H9 (cell line): Measurements from ENCODE around the gene METTL26. TPM values are rescaled to one million over a fixed set of nuclear protein-coding genes. Genes with fewer than 3 reads are reported as not detected.

Source experiments
- DNase-seq: peaks from one replicate; pipeline ENCODE4 v3.0.0-alpha.2; 2017
- H2AFZ ChIP-seq: one replicate; pipeline ENCODE4 v1.6.1; 2013; ENCODE audit warnings: mild to moderate bottlenecking, low read length, control low read depth, moderate library complexity
- H2AK5ac ChIP-seq: 2 replicates; pipeline ENCODE4 v1.6.1; 2013; ENCODE audit warnings: low read length, control low read depth, mixed read lengths; ENCODE audit not compliant: insufficient read length
- H2BK120ac ChIP-seq: one replicate; pipeline ENCODE4 v1.6.1; 2013; ENCODE audit warnings: low read depth, mild to moderate bottlenecking, low read length, control low read depth, inconsistent platforms; ENCODE audit not compliant: poor library complexity, severe bottlenecking
- H2BK12ac ChIP-seq: 2 replicates; pipeline ENCODE4 v1.6.1; 2013; ENCODE audit warnings: low read length, control low read depth, mixed read lengths, low read depth; ENCODE audit not compliant: insufficient read length
- H2BK15ac ChIP-seq: 2 replicates; pipeline ENCODE4 v1.6.1; 2013; ENCODE audit warnings: low read depth, low read length, control low read depth
- H2BK20ac ChIP-seq: one replicate; pipeline ENCODE4 v1.6.1; 2013; ENCODE audit warnings: low read depth, mild to moderate bottlenecking, low read length, control low read depth, inconsistent platforms; ENCODE audit not compliant: poor library complexity, severe bottlenecking
- H2BK5ac ChIP-seq: 2 replicates; pipeline ENCODE4 v1.6.1; 2013; ENCODE audit warnings: low read length, control low read depth, mixed read lengths; ENCODE audit not compliant: insufficient read length
- H3K14ac ChIP-seq: 2 replicates; pipeline ENCODE4 v1.6.1; 2013; ENCODE audit warnings: low read length, control low read depth; ENCODE audit not compliant: insufficient read depth
- H3K18ac ChIP-seq: 2 replicates; pipeline ENCODE4 v1.6.1; 2013; ENCODE audit warnings: low read depth, mild to moderate bottlenecking, mixed read lengths, low read length, control low read depth; ENCODE audit not compliant: insufficient read length
- H3K23ac ChIP-seq: 2 replicates; pipeline ENCODE4 v1.6.1; 2013; ENCODE audit warnings: low read length, control low read depth, mixed read lengths, low read depth; ENCODE audit not compliant: insufficient read length
- H3K23me2 ChIP-seq: 2 replicates; pipeline ENCODE4 v1.6.1; 2013; ENCODE audit warnings: low read depth, mild to moderate bottlenecking, mixed read lengths, low read length, control low read depth; ENCODE audit not compliant: insufficient read length, poor library complexity, severe bottlenecking
- H3K27ac ChIP-seq: 2 replicates; pipeline ENCODE4 v1.5.1; 2013; ENCODE audit warnings: low read length, control low read depth, mixed read lengths, low read depth; ENCODE audit not compliant: insufficient read length
- H3K27me3 ChIP-seq: 2 replicates; pipeline ENCODE4 v1.6.1; 2013; ENCODE audit warnings: low read length, control low read depth, inconsistent platforms; ENCODE audit not compliant: insufficient read depth
- H3K4ac ChIP-seq: 2 replicates; pipeline ENCODE4 v1.6.1; 2013; ENCODE audit warnings: low read depth, mild to moderate bottlenecking, control low read depth, inconsistent platforms, low read length, moderate library complexity
- H3K4me1 ChIP-seq: 2 replicates; pipeline ENCODE4 v1.6.1; 2013; ENCODE audit warnings: low read length, control low read depth, inconsistent platforms; ENCODE audit not compliant: insufficient read depth
- H3K4me2 ChIP-seq: 2 replicates; pipeline ENCODE4 v1.6.1; 2013; ENCODE audit warnings: low read length, control low read depth, mixed read lengths; ENCODE audit not compliant: insufficient read length, insufficient read depth
- H3K56ac ChIP-seq: 2 replicates; pipeline ENCODE4 v1.6.1; 2013; ENCODE audit warnings: low read depth, mild to moderate bottlenecking, mixed read lengths, low read length, control low read depth; ENCODE audit not compliant: insufficient read length
- H3K79me1 ChIP-seq: 2 replicates; pipeline ENCODE4 v1.6.1; 2013; ENCODE audit warnings: low read depth, mild to moderate bottlenecking, moderate library complexity, low read length, control low read depth, inconsistent platforms; ENCODE audit not compliant: insufficient read depth, poor library complexity, severe bottlenecking
- H3K79me2 ChIP-seq: 2 replicates; pipeline ENCODE4 v1.6.1; 2013; ENCODE audit warnings: low read length, control low read depth, inconsistent platforms; ENCODE audit not compliant: insufficient read depth
- H3K9ac ChIP-seq: 2 replicates; pipeline ENCODE4 v1.6.1; 2013; ENCODE audit warnings: low read length, control low read depth, mixed read lengths; ENCODE audit not compliant: insufficient read length; ENCODE audit errors: extremely low read depth
- H3K9me3 ChIP-seq: one replicate; pipeline ENCODE4 v1.6.1; 2013; ENCODE audit warnings: low read depth, low read length, inconsistent platforms; ENCODE audit not compliant: control insufficient read depth
- H3T11ph ChIP-seq: one replicate; pipeline ENCODE4 v1.6.1; 2013; ENCODE audit warnings: mild to moderate bottlenecking, low read length, control low read depth, inconsistent platforms
- H4K20me1 ChIP-seq: one replicate; pipeline ENCODE4 v1.6.1; 2013; ENCODE audit not compliant: control insufficient read depth, insufficient read length, insufficient read depth
- H4K5ac ChIP-seq: 2 replicates; pipeline ENCODE4 v1.6.1; 2013; ENCODE audit warnings: low read depth, mild to moderate bottlenecking, mixed read lengths, low read length, control low read depth; ENCODE audit not compliant: insufficient read length
- H4K8ac ChIP-seq: replicated peaks from 2 replicates; pipeline ENCODE4 v1.6.1; 2013; ENCODE audit warnings: low read length, control low read depth, mixed read lengths, low read depth; ENCODE audit not compliant: insufficient read length
- H4K91ac ChIP-seq: 2 replicates; pipeline ENCODE4 v1.6.1; 2013; ENCODE audit warnings: low read depth, mild to moderate bottlenecking, moderate library complexity, mixed read lengths, low read length, control low read depth; ENCODE audit not compliant: insufficient read length
- H3K27ac Mint-ChIP-seq, 3 experiments: 2 replicates in 2 of 3; 3 replicates in 1 of 3; pipeline ENCODE4 v1.8.0; 2020 to 2021; ENCODE audit warnings: mixed read lengths in 3 of 3, mild to moderate bottlenecking in 1 of 3, moderate library complexity in 1 of 3
- H3K27me3 Mint-ChIP-seq: 2 replicates; pipeline ENCODE4 v1.8.0; 2021; ENCODE audit warnings: low read depth, mild to moderate bottlenecking, moderate library complexity, mixed read lengths
- H3K36me3 Mint-ChIP-seq, 3 experiments: 2 replicates in 2 of 3; 3 replicates in 1 of 3; pipeline ENCODE4 v1.8.0; 2020 to 2021; ENCODE audit warnings: low read depth in 3 of 3, mixed read lengths in 3 of 3; ENCODE audit not compliant: insufficient read depth in 1 of 3
- H3K4me1 Mint-ChIP-seq, 2 experiments: 2 replicates each; pipeline ENCODE4 v1.8.0; 2020; ENCODE audit warnings: mixed read lengths in 2 of 2
- H3K4me3 Mint-ChIP-seq, 2 experiments: 2 replicates in 1 of 2; 3 replicates in 1 of 2; pipeline ENCODE4 v1.8.0; 2020 to 2021; ENCODE audit warnings: mild to moderate bottlenecking in 2 of 2, mixed read lengths in 2 of 2, moderate library complexity in 1 of 2
- H3K9me3 Mint-ChIP-seq, 2 experiments: 2 replicates in 1 of 2; 3 replicates in 1 of 2; pipeline ENCODE4 v1.8.0; 2020; ENCODE audit warnings: mild to moderate bottlenecking in 2 of 2, mixed read lengths in 2 of 2, moderate library complexity in 1 of 2
- WGBS: extraction: QIAGEN DNeasy Blood & Tissue Kit; methylation state at CpG from one replicate; pipeline ENCODE4 v1.1.7; 2013; ENCODE audit warnings: missing lambda C conversion rate, low lambda C conversion rate, mixed read lengths; ENCODE audit not compliant: insufficient read length; ENCODE audit errors: extremely low coverage; 5-methylcytosine and 5-hydroxymethylcytosine counted together
- total RNA-seq: library from RNA; stranded (reverse); gene quantifications from 2 replicates; pipeline ENCODE4 v1.2.1, GENCODE V29; 2021
- TF ChIP-seq, protein P1 (sequence below): fragments of 200-600 bp; sonication (generic); conservative IDR thresholded peaks from 3 replicates; pipeline ENCODE4 v1.8.0; 2021; ENCODE audit warnings: antibody characterized with exemption, mild to moderate bottlenecking

Gene METTL26
- total RNA-seq, 1 experiment from 2014 or later, result 108 TPM

DNA sequence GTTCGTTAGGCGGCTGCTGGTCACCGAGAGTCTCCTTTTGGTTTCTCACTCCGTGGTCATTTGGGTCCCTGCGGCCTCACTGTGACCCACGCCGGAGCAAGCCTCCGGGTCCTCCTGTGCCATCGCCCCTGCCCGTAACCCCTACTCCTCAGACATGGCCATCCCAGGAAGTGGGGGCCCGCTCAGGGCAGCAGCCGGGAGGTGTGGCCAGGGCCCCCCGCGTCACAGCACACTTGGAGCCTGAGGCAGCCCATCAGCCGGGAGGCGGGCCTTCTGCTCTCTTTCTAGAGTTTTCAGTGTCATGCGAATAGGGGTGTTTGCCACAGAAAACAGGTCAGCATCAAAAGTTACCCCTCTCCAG, 13.2 kb downstream of the METTL26 start:
- Mint-ChIP-seq H3K36me3 (peaks cover 0 to 10% (median 0%) of the 10 kb centered on the region in 3 experiments; a peak in 3 of 7 replicates), H3K27ac (0 out of 7 replicates have a peak overlapping the region, but pooled peaks of 1 of the 3 experiments have one; percentile 32), H3K4me3 (no peak overlapping the region), H3K9me3 (no peaks in the 10 kb centered on the region), H3K27me3 (no peaks in the 10 kb centered on the region), H3K4me1 (peaks cover 16 to 34% of the 10 kb centered on the region in 2 experiments)
- H3K23ac ChIP-seq, result no peak overlapping the region
- H3K9ac ChIP-seq, result no peak overlapping the region
- no peak overlapping the region for H3K14ac ChIP-seq
- H3K9me3 ChIP-seq, result no peaks in the 10 kb centered on the region
- H3K56ac ChIP-seq, result no peak overlapping the region
- H4K5ac ChIP-seq, result no peak overlapping the region
- no peak overlapping the region for H2BK12ac ChIP-seq
- H3K4me2 ChIP-seq, result no peak overlapping the region
- H4K91ac ChIP-seq, result no peak overlapping the region
- H2BK15ac ChIP-seq, result no peak overlapping the region
- no peak overlapping the region for H2BK120ac ChIP-seq
- no peak overlapping the region for H2BK20ac ChIP-seq
- H3K27ac ChIP-seq, result no peak overlapping the region
- no peak overlapping the region for H2BK5ac ChIP-seq
- no peak overlapping the region for H4K8ac ChIP-seq
- no peak overlapping the region for H3K18ac ChIP-seq
- no peaks in the 10 kb centered on the region for H3K23me2 ChIP-seq
- no peak overlapping the region for H2AFZ ChIP-seq
- H4K20me1 ChIP-seq, result no peaks in the 10 kb centered on the region
- TF ChIP-seq, protein P1, sequence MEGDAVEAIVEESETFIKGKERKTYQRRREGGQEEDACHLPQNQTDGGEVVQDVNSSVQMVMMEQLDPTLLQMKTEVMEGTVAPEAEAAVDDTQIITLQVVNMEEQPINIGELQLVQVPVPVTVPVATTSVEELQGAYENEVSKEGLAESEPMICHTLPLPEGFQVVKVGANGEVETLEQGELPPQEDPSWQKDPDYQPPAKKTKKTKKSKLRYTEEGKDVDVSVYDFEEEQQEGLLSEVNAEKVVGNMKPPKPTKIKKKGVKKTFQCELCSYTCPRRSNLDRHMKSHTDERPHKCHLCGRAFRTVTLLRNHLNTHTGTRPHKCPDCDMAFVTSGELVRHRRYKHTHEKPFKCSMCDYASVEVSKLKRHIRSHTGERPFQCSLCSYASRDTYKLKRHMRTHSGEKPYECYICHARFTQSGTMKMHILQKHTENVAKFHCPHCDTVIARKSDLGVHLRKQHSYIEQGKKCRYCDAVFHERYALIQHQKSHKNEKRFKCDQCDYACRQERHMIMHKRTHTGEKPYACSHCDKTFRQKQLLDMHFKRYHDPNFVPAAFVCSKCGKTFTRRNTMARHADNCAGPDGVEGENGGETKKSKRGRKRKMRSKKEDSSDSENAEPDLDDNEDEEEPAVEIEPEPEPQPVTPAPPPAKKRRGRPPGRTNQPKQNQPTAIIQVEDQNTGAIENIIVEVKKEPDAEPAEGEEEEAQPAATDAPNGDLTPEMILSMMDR, result no peak
- DNase-seq, result peak; percentile 43
- H3K79me1 ChIP-seq, result no peaks in the 10 kb centered on the region
- no peaks in the 10 kb centered on the region; the same call in 1 of the 2 replicates for H3K4me1 ChIP-seq
- H3T11ph ChIP-seq, result no peak overlapping the region
- no peaks in the 10 kb centered on the region for H3K79me2 ChIP-seq
- no peak overlapping the region for H3K4ac ChIP-seq
- no peaks in the 10 kb centered on the region for H3K27me3 ChIP-seq
- no CpG with 5 or more reads among the region's 17 CpGs for WGBS
- H2AK5ac ChIP-seq, result no peak overlapping the region
